ENCODE data around the gene NECTIN1.

The NECTIN1 gene

GRCh38 chr11:119644502-119644901 is 84.5 kb downstream of the NECTIN1 start:
- no peaks in the 10 kb centered on the region for H3K36me3 ChIP-seq (ENCODE audit: control insufficient read depth, insufficient read depth, low read length)
- H3K4me3 ChIP-seq (ENCODE audit: low read depth, low read length) = no peak overlapping the region
- peaks cover 10% of the 10 kb centered on the region; the same call in 1 of the 2 replicates for H3K4me1 ChIP-seq (ENCODE audit: control insufficient read depth, insufficient read depth, low read length)
- H3K9ac ChIP-seq (ENCODE audit: low read length) = no peak overlapping the region
- H3K9me3 ChIP-seq (ENCODE audit: control insufficient read depth, insufficient read depth, low read depth, low read length) = no peaks in the 10 kb centered on the region
- H3K27ac ChIP-seq (ENCODE audit: low read depth, low read length) = no peak overlapping the region
- H3K27me3 ChIP-seq (ENCODE audit: control insufficient read depth, insufficient read depth, low read length) = peaks cover 3% of the 10 kb centered on the region; the same call in 1 of the 2 replicates

DNA sequence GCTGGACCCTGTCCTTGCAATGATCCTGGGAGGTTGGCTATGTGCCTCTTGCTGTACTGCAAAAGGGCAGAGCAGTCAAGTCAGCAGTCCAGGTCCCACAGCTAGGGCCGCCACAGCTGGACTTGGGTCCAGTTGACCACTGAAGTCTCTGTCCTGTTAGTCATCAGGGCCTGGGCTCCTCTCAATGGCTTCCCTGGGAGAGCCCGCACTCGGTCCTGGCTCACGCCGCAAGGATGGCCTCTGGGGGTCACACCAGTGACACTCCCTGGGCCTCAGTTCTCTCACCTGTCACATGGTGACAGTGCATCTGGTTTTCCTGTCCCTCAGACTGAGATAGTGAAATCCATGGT is 85.1 kb downstream of the NECTIN1 start:
- H3K4me1 ChIP-seq (ENCODE audit: control insufficient read depth, insufficient read depth, low read length) = peaks cover 10% of the 10 kb centered on the region; the same call in 1 of the 2 replicates
- no peak overlapping the region for H3K9ac ChIP-seq (ENCODE audit: low read length)
- no peak overlapping the region for H3K27ac ChIP-seq (ENCODE audit: low read depth, low read length)
- H3K27me3 ChIP-seq (ENCODE audit: control insufficient read depth, insufficient read depth, low read length) = peaks cover 3% of the 10 kb centered on the region; the same call in 1 of the 2 replicates
- no peaks in the 10 kb centered on the region for H3K9me3 ChIP-seq (ENCODE audit: control insufficient read depth, insufficient read depth, low read depth, low read length)
- H3K36me3 ChIP-seq (ENCODE audit: control insufficient read depth, insufficient read depth, low read length) = no peaks in the 10 kb centered on the region
- no peak overlapping the region for H3K4me3 ChIP-seq (ENCODE audit: low read depth, low read length)

DNA sequence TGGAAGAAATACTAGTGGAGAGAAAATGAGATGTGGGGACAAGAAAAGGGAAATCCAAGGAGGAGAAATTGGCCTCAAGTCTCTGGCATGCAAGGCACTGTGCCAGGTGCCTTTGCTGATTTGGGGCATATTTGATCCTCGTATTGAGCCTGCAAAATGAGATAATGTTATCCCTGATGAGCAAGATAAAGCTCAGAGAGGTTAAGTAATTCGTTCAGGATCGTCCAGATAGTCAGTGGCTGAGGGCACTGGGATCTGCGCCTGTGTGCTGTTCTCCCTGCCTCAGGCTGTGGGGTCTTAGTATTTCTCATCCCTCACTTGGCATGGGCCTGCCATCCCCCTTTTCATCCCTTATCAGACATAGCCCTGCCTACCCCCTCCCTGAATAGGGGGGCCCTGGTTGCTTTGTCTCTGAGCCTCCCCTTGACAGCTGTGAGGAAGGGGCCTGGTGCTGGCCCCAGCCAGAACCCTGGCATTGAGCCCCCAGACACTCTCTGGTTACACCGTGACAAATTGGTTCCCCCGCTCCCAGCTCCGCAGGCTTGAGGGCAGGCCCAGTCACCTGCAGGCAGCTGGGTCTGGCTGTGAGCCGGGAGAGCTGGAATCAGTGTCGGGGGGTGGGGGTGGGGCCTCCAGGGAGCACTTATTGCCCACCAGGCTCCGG is 85.7 kb downstream of the NECTIN1 start:
- Histone ChIP-seq H3K27me3 (ENCODE audit: control insufficient read depth, insufficient read depth, low read length) (peaks cover 3% of the 10 kb centered on the region; the same call in 1 of the 2 replicates), H3K9ac (ENCODE audit: low read length) (no peak overlapping the region), H3K9me3 (ENCODE audit: control insufficient read depth, insufficient read depth, low read depth, low read length) (no peaks in the 10 kb centered on the region), H3K4me3 (ENCODE audit: low read depth, low read length) (no peak overlapping the region), H3K4me1 (ENCODE audit: control insufficient read depth, insufficient read depth, low read length) (peaks cover 10% of the 10 kb centered on the region; the same call in 1 of the 2 replicates), H3K36me3 (ENCODE audit: control insufficient read depth, insufficient read depth, low read length) (no peaks in the 10 kb centered on the region), H3K27ac (ENCODE audit: low read depth, low read length) (no peak overlapping the region)

DNA sequence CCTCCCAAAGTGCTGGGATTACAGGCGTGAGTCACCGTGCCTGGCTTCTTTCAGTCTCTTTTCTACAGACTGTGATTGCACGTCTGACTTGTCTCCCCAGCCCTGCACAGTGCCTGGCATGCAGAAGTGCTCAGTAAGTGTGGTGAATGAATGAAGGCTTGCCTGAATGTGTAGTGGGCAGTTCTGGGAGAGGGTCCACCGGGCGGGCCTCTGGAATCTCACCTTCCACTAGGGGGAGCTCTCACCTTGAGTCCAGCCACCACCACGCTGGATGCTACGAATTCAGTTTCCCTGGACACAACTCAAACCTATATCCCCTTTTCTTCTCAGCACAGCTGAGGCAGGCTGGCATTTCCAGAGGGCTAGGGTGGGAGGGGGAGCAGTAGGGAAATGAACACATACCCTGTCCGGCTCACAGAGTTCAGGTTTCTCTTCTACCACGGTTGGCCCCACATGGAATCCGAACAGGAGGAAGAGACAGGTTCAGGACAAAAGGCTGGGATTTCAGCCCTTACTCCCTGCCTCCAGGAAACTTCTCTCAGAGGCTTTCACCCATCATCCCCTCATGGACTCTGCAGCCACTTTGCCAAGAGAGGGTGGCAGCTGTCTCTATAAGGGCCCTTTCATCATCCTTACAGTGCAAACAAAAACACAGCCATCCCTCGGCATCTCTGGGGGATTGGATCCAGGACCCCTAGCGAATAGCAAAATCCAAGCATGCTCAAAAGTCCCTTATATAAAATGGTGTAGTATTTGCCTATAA is 86.8 kb downstream of the NECTIN1 start:
- H3K9ac ChIP-seq (ENCODE audit: low read length) = no peak overlapping the region
- H3K27me3 ChIP-seq (ENCODE audit: control insufficient read depth, insufficient read depth, low read length) = peaks cover 3% of the 10 kb centered on the region; the same call in 1 of the 2 replicates
- no peak overlapping the region for H3K4me3 ChIP-seq (ENCODE audit: low read depth, low read length)
- no peaks in the 10 kb centered on the region for H3K9me3 ChIP-seq (ENCODE audit: control insufficient read depth, insufficient read depth, low read depth, low read length)
- peaks cover 6% of the 10 kb centered on the region; the same call in 1 of the 2 replicates for H3K4me1 ChIP-seq (ENCODE audit: control insufficient read depth, insufficient read depth, low read length)
- no peak overlapping the region for H3K27ac ChIP-seq (ENCODE audit: low read depth, low read length)
- H3K36me3 ChIP-seq (ENCODE audit: control insufficient read depth, insufficient read depth, low read length) = no peaks in the 10 kb centered on the region

DNA sequence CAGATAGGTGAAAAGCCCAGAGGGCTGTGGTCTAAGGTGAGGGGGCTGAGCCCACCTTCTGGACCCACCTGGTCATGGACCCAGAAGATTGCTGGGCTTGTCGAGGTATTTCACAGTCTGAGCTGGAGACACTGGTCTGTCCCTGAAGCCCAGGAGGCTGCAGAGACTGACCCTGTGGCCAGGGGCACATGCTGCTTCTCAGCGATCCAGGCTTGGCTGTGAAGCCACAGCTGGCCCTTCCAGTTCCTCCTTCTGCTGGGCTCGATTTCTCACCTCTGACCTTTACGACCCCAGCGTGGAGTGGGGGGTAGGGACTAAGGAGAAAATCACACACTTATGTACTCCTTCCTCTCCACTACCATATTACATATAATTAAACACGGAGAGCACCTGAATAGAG is 88.5 kb downstream of the NECTIN1 start:
- Histone ChIP-seq H3K9ac (ENCODE audit: low read length) (no peak overlapping the region), H3K4me1 (ENCODE audit: control insufficient read depth, insufficient read depth, low read length) (no peaks in the 10 kb centered on the region; the same call in 1 of the 2 replicates), H3K4me3 (ENCODE audit: low read depth, low read length) (no peak overlapping the region), H3K27me3 (ENCODE audit: control insufficient read depth, insufficient read depth, low read length) (peaks cover 3% of the 10 kb centered on the region; the same call in 1 of the 2 replicates), H3K9me3 (ENCODE audit: control insufficient read depth, insufficient read depth, low read depth, low read length) (no peaks in the 10 kb centered on the region), H3K36me3 (ENCODE audit: control insufficient read depth, insufficient read depth, low read length) (no peaks in the 10 kb centered on the region), H3K27ac (ENCODE audit: low read depth, low read length) (no peak overlapping the region)

DNA sequence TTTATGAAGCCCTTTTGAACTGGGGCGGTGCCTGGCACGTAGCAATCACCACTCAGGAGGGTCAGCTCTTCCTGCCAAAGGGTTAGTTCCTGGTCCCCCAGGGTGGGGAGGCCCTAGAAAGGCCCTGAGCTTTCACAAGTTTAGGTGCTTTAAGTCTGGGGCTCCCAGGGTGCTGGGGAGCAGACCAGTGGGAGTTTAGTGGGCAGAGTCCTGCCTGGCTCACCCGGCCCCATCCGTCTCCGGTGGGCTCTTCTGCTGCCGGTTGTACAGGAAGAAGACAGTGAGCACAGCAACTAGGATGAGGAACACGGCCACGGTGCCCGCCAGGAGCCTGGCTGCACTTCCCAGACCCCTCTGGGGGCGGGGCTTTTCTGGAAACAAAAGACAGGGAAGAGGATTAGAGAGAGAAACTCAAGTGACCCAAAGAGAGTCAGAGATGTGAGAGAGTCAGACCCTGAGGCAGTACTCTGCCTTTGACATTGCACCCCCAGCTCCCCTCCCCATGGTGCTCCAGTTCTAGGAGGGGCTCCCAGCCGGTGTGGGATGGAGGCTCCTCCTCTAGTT is 89.3 kb downstream of the NECTIN1 start:
- Histone ChIP-seq H3K9me3 (ENCODE audit: control insufficient read depth, insufficient read depth, low read depth, low read length) (no peaks in the 10 kb centered on the region), H3K9ac (ENCODE audit: low read length) (no peak overlapping the region), H3K27ac (ENCODE audit: low read depth, low read length) (no peak overlapping the region), H3K4me3 (ENCODE audit: low read depth, low read length) (no peak overlapping the region), H3K4me1 (ENCODE audit: control insufficient read depth, insufficient read depth, low read length) (no peaks in the 10 kb centered on the region; the same call in 1 of the 2 replicates), H3K36me3 (ENCODE audit: control insufficient read depth, insufficient read depth, low read length) (no peaks in the 10 kb centered on the region), H3K27me3 (ENCODE audit: control insufficient read depth, insufficient read depth, low read length) (peaks cover 5% of the 10 kb centered on the region; the same call in 1 of the 2 replicates)

GRCh38 chr11:119638851-119639250 is 90.1 kb downstream of the NECTIN1 start:
- no peaks in the 10 kb centered on the region for H3K36me3 ChIP-seq (ENCODE audit: control insufficient read depth, insufficient read depth, low read length)
- H3K4me3 ChIP-seq (ENCODE audit: low read depth, low read length) = no peak overlapping the region
- no peaks in the 10 kb centered on the region; the same call in 1 of the 2 replicates for H3K4me1 ChIP-seq (ENCODE audit: control insufficient read depth, insufficient read depth, low read length)
- peaks cover 7% of the 10 kb centered on the region; the same call in 1 of the 2 replicates for H3K27me3 ChIP-seq (ENCODE audit: control insufficient read depth, insufficient read depth, low read length)
- H3K9ac ChIP-seq (ENCODE audit: low read length) = no peak overlapping the region
- H3K9me3 ChIP-seq (ENCODE audit: control insufficient read depth, insufficient read depth, low read depth, low read length) = no peaks in the 10 kb centered on the region
- H3K27ac ChIP-seq (ENCODE audit: low read depth, low read length) = no peak overlapping the region

- H3K4me1 ChIP-seq (ENCODE audit: control insufficient read depth, insufficient read depth, low read length) = no peaks in the 10 kb centered on the region; the same call in 1 of the 2 replicates
- H3K9me3 ChIP-seq (ENCODE audit: control insufficient read depth, insufficient read depth, low read depth, low read length) = 0 out of 2 replicates have a peak, but pooled peaks cover 2% of the 10 kb centered on the region
- no peak overlapping the region for H3K27ac ChIP-seq (ENCODE audit: low read depth, low read length)
- no peaks in the 10 kb centered on the region for H3K36me3 ChIP-seq (ENCODE audit: control insufficient read depth, insufficient read depth, low read length)
- H3K9ac ChIP-seq (ENCODE audit: low read length) = no peak overlapping the region
- no peak overlapping the region for H3K4me3 ChIP-seq (ENCODE audit: low read depth, low read length)
- H3K27me3 ChIP-seq (ENCODE audit: control insufficient read depth, insufficient read depth, low read length) = peaks cover 7% of the 10 kb centered on the region; the same call in 1 of the 2 replicates
Measured at GRCh38 chr11:119637481-119637880, 91.5 kb downstream of the NECTIN1 start.

- Histone ChIP-seq H3K4me1 (ENCODE audit: control insufficient read depth, insufficient read depth, low read length) (no peaks in the 10 kb centered on the region; the same call in 1 of the 2 replicates), H3K27ac (ENCODE audit: low read depth, low read length) (no peak overlapping the region), H3K27me3 (ENCODE audit: control insufficient read depth, insufficient read depth, low read length) (peaks cover 7% of the 10 kb centered on the region; the same call in 1 of the 2 replicates), H3K36me3 (ENCODE audit: control insufficient read depth, insufficient read depth, low read length) (no peaks in the 10 kb centered on the region), H3K9ac (ENCODE audit: low read length) (no peak overlapping the region), H3K4me3 (ENCODE audit: low read depth, low read length) (no peak overlapping the region), H3K9me3 (ENCODE audit: control insufficient read depth, insufficient read depth, low read depth, low read length) (0 out of 2 replicates have a peak, but pooled peaks cover 2% of the 10 kb centered on the region)
Measured at GRCh38 chr11:119635776-119636175, 93.2 kb downstream of the NECTIN1 start.

GRCh38 chr11:119635041-119635740 is 93.8 kb downstream of the NECTIN1 start:
- Histone ChIP-seq H3K9ac (ENCODE audit: low read length) (no peak overlapping the region), H3K4me1 (ENCODE audit: control insufficient read depth, insufficient read depth, low read length) (no peaks in the 10 kb centered on the region; the same call in 1 of the 2 replicates), H3K9me3 (ENCODE audit: control insufficient read depth, insufficient read depth, low read depth, low read length) (0 out of 2 replicates have a peak, but pooled peaks cover 2% of the 10 kb centered on the region), H3K4me3 (ENCODE audit: low read depth, low read length) (no peak overlapping the region), H3K27ac (ENCODE audit: low read depth, low read length) (no peak overlapping the region), H3K36me3 (ENCODE audit: control insufficient read depth, insufficient read depth, low read length) (no peaks in the 10 kb centered on the region), H3K27me3 (ENCODE audit: control insufficient read depth, insufficient read depth, low read length) (peaks cover 7% of the 10 kb centered on the region; the same call in 1 of the 2 replicates)

Data from HUES6 (cell line).